ENCODE measurements around the gene TES.
"Not testable (repeated sequence)": the region's sequence is repeated elsewhere in the genome, so short reads cannot be mapped to it uniquely, and the experiment has no call there.

The TES gene

GRCh38 chr7:116225860-116226259, 15.5 kb downstream of the TES start:
- no peak for DNase-seq

- DNase-seq: no peak
Measured at GRCh38 chr7:116226664-116227063, 16.3 kb downstream of the TES start.

GRCh38 chr7:116227678-116228239, 17.4 kb downstream of the TES start:
- no peak for DNase-seq

GRCh38 chr7:116228241-116228640, 17.9 kb downstream of the TES start:
- DNase-seq: no peak

- no peak for DNase-seq
Measured at GRCh38 chr7:116229366-116229765, 19.0 kb downstream of the TES start.

GRCh38 chr7:116230191-116231005, 20.1 kb downstream of the TES start:
- DNase-seq: no peak

- DNase-seq: no peak
Measured at GRCh38 chr7:116231543-116231942, 21.2 kb downstream of the TES start.

GRCh38 chr7:116231949-116232348, 21.6 kb downstream of the TES start:
- DNase-seq: no peak

- no peak for DNase-seq
Measured at GRCh38 chr7:116232350-116232749, 22.0 kb downstream of the TES start.

GRCh38 chr7:116232920-116233319, 22.6 kb downstream of the TES start:
- DNase-seq: no peak

- no peak for DNase-seq
Measured at GRCh38 chr7:116234517-116235200, 24.3 kb downstream of the TES start.

- DNase-seq: no peak
Measured at GRCh38 chr7:116235380-116235779, 25.0 kb downstream of the TES start.

GRCh38 chr7:116236020-116236630, 25.8 kb downstream of the TES start:
- peak; percentile 18 for DNase-seq

- DNase-seq: no peak
Measured at GRCh38 chr7:116239020-116239419, 28.7 kb downstream of the TES start.

GRCh38 chr7:116239434-116239833, 29.1 kb downstream of the TES start:
- DNase-seq: no peak

- DNase-seq: no peak
Measured at GRCh38 chr7:116240024-116240668, 29.8 kb downstream of the TES start.

- no peak for DNase-seq
Measured at GRCh38 chr7:116241291-116241690, 31.0 kb downstream of the TES start.

GRCh38 chr7:116242178-116242577, 31.8 kb downstream of the TES start:
- no peak for DNase-seq

- no peak for DNase-seq
Measured at GRCh38 chr7:116242759-116243158, 32.4 kb downstream of the TES start.

- not testable (repeated sequence) for DNase-seq
Measured at GRCh38 chr7:116244803-116245202, 34.5 kb downstream of the TES start.

GRCh38 chr7:116246357-116246756, 36.0 kb downstream of the TES start:
- DNase-seq: no peak

- no peak for DNase-seq
Measured at GRCh38 chr7:116249969-116250553, 39.7 kb downstream of the TES start.

GRCh38 chr7:116251675-116252074, 41.3 kb downstream of the TES start:
- DNase-seq: no peak

Measured in activated effector memory CD4-positive, alpha-beta T cell treated with Interleukin-2 at 50 U/mL for 16 hours (primary cell).